H4 (cell line): ENCODE measurements around the gene CPA4. TPM values are rescaled to one million over a fixed set of nuclear protein-coding genes. Genes with fewer than 3 reads are reported as not detected.
"Not testable (repeated sequence)": the region's sequence is repeated elsewhere in the genome, so short reads cannot be mapped to it uniquely, and the experiment has no call there.

ENCODE experiments used
- DNase-seq: peaks from one replicate; pipeline ENCODE4 v3.0.0-alpha.2; 2015; ENCODE audit warnings: low spot score
- total RNA-seq: library from RNA; depleted of rRNA; stranded (reverse); fragments of >200 nt; shearing (Covaris generic); gene quantifications from 2 replicates; pipeline ENCODE4 v1.2.3, GENCODE V29; 2014

Gene CPA4
- total RNA-seq, 1 experiment from 2014 or later: 6.8 TPM

- no peak for DNase-seq
Observed at GRCh38 chr7:130301501-130302020, 8.6 kb downstream of the CPA4 start.

GRCh38 chr7:130302649-130303048 is 9.7 kb downstream of the CPA4 start:
- no peak for DNase-seq

GRCh38 chr7:130303127-130303526 is 10.2 kb downstream of the CPA4 start:
- DNase-seq: no peak

DNA sequence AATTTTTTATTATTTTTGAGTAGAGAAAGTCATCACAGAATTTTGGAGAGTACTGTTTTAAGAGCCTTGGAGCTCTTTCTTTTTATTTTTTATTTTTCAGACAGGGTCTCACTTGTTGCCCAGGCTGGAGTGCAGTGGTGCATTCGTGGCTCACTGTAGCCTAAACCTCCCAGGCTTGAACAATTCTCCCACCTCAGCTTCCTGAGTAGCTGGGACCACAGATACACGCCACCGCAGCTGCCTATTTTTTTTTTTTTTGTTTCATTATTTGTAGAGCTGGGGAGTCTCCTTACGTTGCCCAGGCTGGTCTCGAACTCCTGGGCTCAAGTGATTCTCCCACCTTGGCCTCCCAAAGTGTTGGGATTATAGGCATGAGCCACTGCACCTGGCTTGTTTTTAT is 10.6 kb downstream of the CPA4 start:
- DNase-seq: no peak

- no peak for DNase-seq
Observed at GRCh38 chr7:130303982-130304381, 11.0 kb downstream of the CPA4 start.

DNA sequence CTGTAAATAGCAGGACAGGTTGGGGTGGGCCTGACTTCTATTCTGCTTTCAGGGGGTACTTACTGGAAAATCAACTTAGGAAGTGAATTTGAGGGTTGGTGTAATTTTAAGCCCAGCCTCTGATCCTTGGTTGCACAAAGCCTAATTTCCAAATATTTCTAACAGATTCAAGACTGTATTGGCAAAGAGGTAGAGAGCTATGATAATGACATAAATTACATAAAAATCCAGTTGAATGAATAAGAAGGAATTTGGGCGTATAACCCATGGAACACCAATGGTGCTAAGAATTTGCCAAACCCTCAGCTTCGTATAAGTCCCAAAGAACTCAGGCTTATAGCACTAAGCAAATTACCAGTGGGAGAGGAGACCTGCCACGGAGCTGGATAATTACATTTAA is 11.9 kb downstream of the CPA4 start:
- DNase-seq: no peak

DNA sequence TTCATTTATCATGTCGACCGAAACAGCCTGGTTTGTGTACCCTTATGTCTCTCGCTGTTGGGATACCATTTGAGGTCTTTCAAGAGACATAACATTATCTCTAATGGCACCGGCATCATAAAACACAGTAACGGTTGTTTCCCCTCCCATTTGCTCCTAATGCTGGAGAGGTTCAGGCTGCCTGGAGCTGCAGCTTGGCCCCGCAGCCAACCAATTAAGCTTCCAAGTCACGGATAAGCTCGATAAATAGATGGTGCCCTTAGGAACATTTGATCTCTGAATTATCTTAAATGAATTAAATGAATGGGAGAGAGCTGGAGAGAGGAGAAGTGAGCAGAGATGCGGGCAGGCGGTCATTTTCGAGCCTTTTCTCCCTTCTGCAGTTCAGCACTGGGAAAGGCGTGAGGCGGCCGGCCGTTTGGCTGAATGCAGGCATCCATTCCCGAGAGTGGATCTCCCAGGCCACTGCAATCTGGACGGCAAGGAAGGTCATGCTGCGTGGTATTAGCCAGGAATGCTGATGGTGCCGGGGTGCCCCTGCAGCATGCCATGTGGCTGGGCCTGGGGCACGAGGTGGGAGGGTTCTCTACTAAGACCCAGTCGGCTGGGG is 12.6 kb downstream of the CPA4 start:
- DNase-seq: no peak

- no peak for DNase-seq
Observed at GRCh38 chr7:130309986-130310385, 17.0 kb downstream of the CPA4 start.

DNA sequence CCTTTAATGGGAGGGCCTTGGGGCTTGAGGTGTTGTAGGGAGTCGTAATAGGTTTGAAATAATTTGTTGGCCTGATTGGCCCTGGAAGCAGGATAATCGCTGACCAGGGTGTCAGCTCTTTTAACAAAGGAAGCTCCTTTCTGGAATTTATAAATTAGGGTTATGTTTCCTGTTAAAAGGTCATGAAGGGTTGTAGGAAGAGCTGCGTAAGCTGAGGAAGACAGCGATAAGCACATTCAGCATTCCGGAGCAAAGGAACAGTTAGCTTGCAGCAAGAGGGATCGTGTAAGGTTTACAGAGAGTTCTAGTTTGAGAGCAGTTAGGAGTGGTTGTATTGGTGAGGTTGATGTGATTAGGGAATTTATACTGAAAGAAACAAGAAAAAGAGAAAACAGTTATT is 21.3 kb downstream of the CPA4 start:
- no peak for DNase-seq

DNA sequence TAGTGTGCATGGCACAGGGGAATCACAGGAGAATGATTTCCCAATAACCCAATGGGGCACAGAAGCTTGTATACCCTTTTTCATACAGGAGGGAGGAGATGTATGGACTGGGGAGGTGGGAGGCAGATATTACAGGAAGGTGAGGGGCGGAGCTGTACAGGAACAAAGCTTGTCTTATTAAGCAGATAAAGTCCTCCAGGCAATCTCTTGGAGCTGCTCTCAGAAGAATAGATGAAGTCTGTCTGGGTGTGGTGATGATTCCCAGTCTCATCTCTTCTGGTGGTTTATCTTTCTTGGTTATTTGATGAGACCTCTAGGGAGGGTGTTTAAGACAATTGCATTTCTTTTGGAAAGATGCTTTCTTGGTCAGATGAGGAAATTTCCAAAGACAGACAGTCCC is 26.6 kb downstream of the CPA4 start:
- no peak for DNase-seq

GRCh38 chr7:130321542-130322229 is 28.7 kb downstream of the CPA4 start:
- not testable (repeated sequence) for DNase-seq

DNA sequence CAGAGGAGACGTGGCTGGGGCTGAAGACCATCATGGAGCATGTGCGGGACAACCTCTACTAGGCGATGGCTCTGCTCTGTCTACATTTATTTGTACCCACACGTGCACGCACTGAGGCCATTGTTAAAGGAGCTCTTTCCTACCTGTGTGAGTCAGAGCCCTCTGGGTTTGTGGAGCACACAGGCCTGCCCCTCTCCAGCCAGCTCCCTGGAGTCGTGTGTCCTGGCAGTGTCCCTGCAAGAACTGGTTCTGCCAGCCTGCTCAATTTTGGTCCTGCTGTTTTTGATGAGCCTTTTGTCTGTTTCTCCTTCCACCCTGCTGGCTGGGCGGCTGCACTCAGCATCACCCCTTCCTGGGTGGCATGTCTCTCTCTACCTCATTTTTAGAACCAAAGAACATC is 29.7 kb downstream of the CPA4 start:
- no peak for DNase-seq

GRCh38 chr7:130324306-130324943 is 31.5 kb downstream of the CPA4 start:
- no peak for DNase-seq

- no peak for DNase-seq
Observed at GRCh38 chr7:130329681-130330080, 36.7 kb downstream of the CPA4 start.

GRCh38 chr7:130332259-130333053 is 39.5 kb downstream of the CPA4 start:
- no peak for DNase-seq

GRCh38 chr7:130333832-130334231 is 40.9 kb downstream of the CPA4 start:
- DNase-seq: no peak

DNA sequence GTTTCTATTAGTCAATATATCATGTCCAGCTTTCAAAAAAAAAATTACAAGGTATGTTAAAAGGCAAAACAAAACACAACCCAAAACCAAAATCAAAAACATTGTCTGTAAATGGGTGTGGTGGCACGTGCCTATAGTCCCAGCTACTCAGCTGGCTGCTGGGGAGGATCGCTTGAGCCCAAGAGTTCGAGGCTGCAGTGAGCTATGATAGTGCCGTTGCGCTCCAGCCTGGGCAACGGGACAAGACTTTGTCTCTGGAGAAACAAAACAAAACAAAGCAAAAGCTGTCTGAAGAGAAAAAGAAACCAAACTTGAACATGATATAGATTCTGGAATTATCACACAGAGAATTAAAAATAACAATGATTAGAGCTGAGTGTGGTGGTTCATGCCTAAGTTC is 41.3 kb downstream of the CPA4 start:
- DNase-seq: no peak

- no peak for DNase-seq
Observed at GRCh38 chr7:130337410-130337971, 44.5 kb downstream of the CPA4 start.

DNA sequence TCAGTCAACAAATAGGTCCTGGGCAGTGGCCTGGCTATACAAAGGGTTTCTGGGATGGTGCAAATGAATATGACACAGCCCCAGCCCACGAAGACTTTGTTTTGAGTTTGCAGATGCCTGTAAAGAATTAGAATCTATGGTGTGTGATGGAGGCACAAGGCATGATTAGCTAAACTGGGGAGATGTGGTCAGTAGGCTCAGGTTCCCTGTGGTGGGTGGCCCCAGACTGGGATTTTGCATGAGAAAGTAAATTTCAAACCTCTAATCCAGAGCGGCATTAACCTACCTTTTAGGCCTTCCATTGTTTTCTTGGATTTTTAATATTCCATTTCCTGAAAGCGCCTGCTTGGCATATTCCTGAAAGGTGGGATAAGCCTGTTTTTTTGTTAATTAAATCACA is 45.3 kb downstream of the CPA4 start:
- DNase-seq: no peak

GRCh38 chr7:130341882-130342281 is 48.9 kb downstream of the CPA4 start:
- no peak for DNase-seq

- no peak for DNase-seq
Observed at GRCh38 chr7:130342701-130343380, 49.9 kb downstream of the CPA4 start.
